H1 (cell line): Measurements from ENCODE around the gene PNRC1.

Experiments
- BCL11A ChIP-seq, 2 experiments: IDR thresholded peaks; one replicate each; pipeline ENCODE4 v1.6.1; 2011; ENCODE audit warnings: low read depth in 2 of 2, low read length in 2 of 2, mild to moderate bottlenecking in 2 of 2
- EP300 ChIP-seq, 2 experiments: IDR thresholded peaks; 1 replicate in 1 of 2; 2 replicates in 1 of 2; pipeline ENCODE4 v1.6.1; 2011 to 2012; ENCODE audit warnings: low read depth in 2 of 2, low read length in 2 of 2, mild to moderate bottlenecking in 2 of 2, borderline replicate concordance in 1 of 2, inconsistent platforms in 1 of 2, moderate library complexity in 1 of 2
- EZH2 ChIP-seq: fragments of 200-600 bp; sonication (generic); IDR thresholded peaks from 2 replicates; pipeline ENCODE4 v1.7.1; 2012; ENCODE audit warnings: low read depth, mild to moderate bottlenecking, moderate library complexity, low read length, inconsistent platforms; ENCODE audit not compliant: severe bottlenecking
- JUND ChIP-seq: IDR thresholded peaks from 2 replicates; pipeline ENCODE4 v1.6.1; 2011; ENCODE audit warnings: mild to moderate bottlenecking, improper control_type of control experiment, low read length
- KDM1A ChIP-seq: fragments of 200-600, 300-600 bp; sonication (generic); IDR thresholded peaks from 2 replicates; pipeline ENCODE4 v1.7.1; 2016; ENCODE audit warnings: mild to moderate bottlenecking, low read length, borderline replicate concordance
- NRF1 ChIP-seq: IDR thresholded peaks from 2 replicates; pipeline ENCODE4 v1.6.1; 2011; ENCODE audit warnings: mild to moderate bottlenecking, low read depth, low read length, improper control_type of control experiment
- POLR2A ChIP-seq, 2 experiments: IDR thresholded peaks; 1 replicate in 1 of 2; 2 replicates in 1 of 2; pipeline ENCODE4 v1.6.1; 2011; ENCODE audit warnings: low read depth in 2 of 2, low read length in 2 of 2, mild to moderate bottlenecking in 2 of 2; ENCODE audit errors: control extremely low read depth in 1 of 2
- TEAD4 ChIP-seq: IDR thresholded peaks from 2 replicates; pipeline ENCODE4 v1.6.1; 2012; ENCODE audit warnings: low read depth, low read length, inconsistent platforms, mixed read lengths
- TF ChIP-seq, protein P1 (sequence below), 3 experiments: IDR thresholded peaks; 1 replicate in 2 of 3; 2 replicates in 1 of 3; pipeline versions ENCODE4 v1.5.1 to v1.6.1; 2011; ENCODE audit warnings: low read length in 3 of 3, mild to moderate bottlenecking in 3 of 3, inconsistent platforms in 2 of 3, low read depth in 1 of 3, moderate library complexity in 1 of 3; ENCODE audit not compliant: insufficient read depth in 1 of 3; ENCODE audit errors: control extremely low read depth in 1 of 3
- TF ChIP-seq, protein P2 (sequence below): IDR thresholded peaks from 2 replicates; pipeline ENCODE4 v1.6.1; 2012; ENCODE audit warnings: inconsistent platforms

DNA sequence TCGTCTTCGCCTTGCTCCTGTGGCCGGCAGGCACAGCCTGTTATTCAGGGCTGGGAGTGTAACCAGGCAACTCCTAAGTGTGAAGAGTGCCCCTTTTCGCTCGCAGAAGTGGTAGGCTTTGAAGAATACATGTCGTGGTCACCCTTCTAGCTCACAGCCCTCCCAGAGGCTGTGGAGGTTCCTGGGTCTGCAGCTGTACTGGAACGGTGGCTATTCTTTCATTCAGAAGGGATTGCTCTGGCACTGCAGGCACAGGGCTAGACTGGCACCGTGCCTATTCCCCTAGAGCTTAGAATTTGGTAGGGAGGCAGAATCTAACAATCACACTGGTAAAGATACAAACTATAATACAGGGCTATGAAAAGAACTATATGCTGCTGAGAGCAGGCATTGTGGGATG lies 38.4 kb downstream of the PNRC1 start:
- TF ChIP-seq EZH2 (peak; percentile 27), POLR2A (IDR thresholded peaks at IDR 0.05; ENCODE audit: control extremely low read depth in 1 of 2, low read depth in 2 of 2, low read length in 2 of 2) (no peak), EP300 (IDR thresholded peaks at IDR 0.05; ENCODE audit: borderline replicate concordance in 1 of 2, low read depth in 2 of 2, low read length in 2 of 2) (no peak), KDM1A (no peak), NRF1 (no peak), BCL11A (IDR thresholded peaks at IDR 0.05; ENCODE audit: low read depth in 2 of 2, low read length in 2 of 2) (no peak), TEAD4 (no peak), JUND (no peak)
- TF ChIP-seq, protein P1, sequence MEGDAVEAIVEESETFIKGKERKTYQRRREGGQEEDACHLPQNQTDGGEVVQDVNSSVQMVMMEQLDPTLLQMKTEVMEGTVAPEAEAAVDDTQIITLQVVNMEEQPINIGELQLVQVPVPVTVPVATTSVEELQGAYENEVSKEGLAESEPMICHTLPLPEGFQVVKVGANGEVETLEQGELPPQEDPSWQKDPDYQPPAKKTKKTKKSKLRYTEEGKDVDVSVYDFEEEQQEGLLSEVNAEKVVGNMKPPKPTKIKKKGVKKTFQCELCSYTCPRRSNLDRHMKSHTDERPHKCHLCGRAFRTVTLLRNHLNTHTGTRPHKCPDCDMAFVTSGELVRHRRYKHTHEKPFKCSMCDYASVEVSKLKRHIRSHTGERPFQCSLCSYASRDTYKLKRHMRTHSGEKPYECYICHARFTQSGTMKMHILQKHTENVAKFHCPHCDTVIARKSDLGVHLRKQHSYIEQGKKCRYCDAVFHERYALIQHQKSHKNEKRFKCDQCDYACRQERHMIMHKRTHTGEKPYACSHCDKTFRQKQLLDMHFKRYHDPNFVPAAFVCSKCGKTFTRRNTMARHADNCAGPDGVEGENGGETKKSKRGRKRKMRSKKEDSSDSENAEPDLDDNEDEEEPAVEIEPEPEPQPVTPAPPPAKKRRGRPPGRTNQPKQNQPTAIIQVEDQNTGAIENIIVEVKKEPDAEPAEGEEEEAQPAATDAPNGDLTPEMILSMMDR (IDR thresholded peaks at IDR 0.05; ENCODE audit: control extremely low read depth in 1 of 3, insufficient read depth in 1 of 3, low read depth in 1 of 3, low read length in 3 of 3): no peak
- TF ChIP-seq, protein P2, sequence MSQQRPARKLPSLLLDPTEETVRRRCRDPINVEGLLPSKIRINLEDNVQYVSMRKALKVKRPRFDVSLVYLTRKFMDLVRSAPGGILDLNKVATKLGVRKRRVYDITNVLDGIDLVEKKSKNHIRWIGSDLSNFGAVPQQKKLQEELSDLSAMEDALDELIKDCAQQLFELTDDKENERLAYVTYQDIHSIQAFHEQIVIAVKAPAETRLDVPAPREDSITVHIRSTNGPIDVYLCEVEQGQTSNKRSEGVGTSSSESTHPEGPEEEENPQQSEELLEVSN: no peak
